A549 (cell line): Measurements from ENCODE around the gene ACKR2. TPM values are rescaled to one million over a fixed set of nuclear protein-coding genes. Genes with fewer than 3 reads are reported as not detected.

Source experiments
- ATAC-seq, 2 experiments: fragments of 200-7000 bp in 1 of 2; fragments of >200 bp in 1 of 2; cut with Nextera tagmentation in 1 of 2; cut with Tn5 transposase in 1 of 2; 3 replicates each; pipeline versions ENCODE4 v1.8.0 to v1.9.1; 2018 to 2020; ENCODE audit warnings: mild to moderate bottlenecking in 1 of 2, moderate library complexity in 1 of 2
- CTCF ChIA-PET: fragments of 300-600 bp; sonication (Branson Sonifier 250); formaldehyde crosslinking; extraction: SDS; loops from one replicate; lab custom pipeline; 2021; ENCODE audit warnings: antibody characterized with exemption, inconsistent platforms; lab: Yijun Ruan, JAX
- POLR2A ChIA-PET: fragments of 350-600 bp; formaldehyde crosslinking; extraction: SDS; loops from one replicate; lab custom pipeline; 2021; ENCODE audit warnings: antibody characterized with exemption, inconsistent platforms; lab: Yijun Ruan, JAX
- DNase-seq, 2 experiments: peaks; one replicate each; pipeline versions ENCODE4 v3.0.0 to v3.0.0-alpha.2; 2011 to 2016; ENCODE audit warnings: low read depth in 1 of 2, low spot score in 1 of 2
- FAIRE-seq: peaks from 2 replicates; lab custom pipeline; 2011; peaks lifted over from hg19 to GRCh38; lab: Jason Lieb, UNC
- H3K27ac ChIP-seq, 2 experiments: fragments of >200 bp; sonication (Bioruptor Twin); formaldehyde crosslinking; 3 replicates each; pipeline ENCODE4 v1.5.1; 2016 to 2017
- H3K4me1 ChIP-seq: fragments of >200 bp; sonication (Bioruptor Twin); formaldehyde crosslinking; 3 replicates; pipeline ENCODE4 v1.6.1; 2016
- H3K4me2 ChIP-seq: fragments of >200 bp; sonication (Bioruptor Twin); formaldehyde crosslinking; 3 replicates; pipeline ENCODE4 v1.6.1; 2016
- H3K4me3 ChIP-seq: fragments of >200 bp; sonication (Bioruptor Twin); formaldehyde crosslinking; 3 replicates; pipeline ENCODE4 v1.5.1; 2016
- H3K9me3 ChIP-seq: fragments of >200 bp; sonication (Bioruptor Twin); formaldehyde crosslinking; 3 replicates; pipeline ENCODE4 v1.6.1; 2016
- BCL3 ChIP-seq: fragments of >200 bp; sonication (Bioruptor Twin); formaldehyde crosslinking; IDR thresholded peaks from 3 replicates; pipeline ENCODE4 v1.6.1; 2016
- BHLHE40 ChIP-seq: IDR thresholded peaks from 2 replicates; pipeline ENCODE4 v1.6.1; 2012; ENCODE audit warnings: low read depth, low read length, inconsistent platforms
- CBX8 ChIP-seq: fragments of 200-600 bp; sonication (generic); IDR thresholded peaks from 2 replicates; pipeline ENCODE4 v1.6.1; 2016
- CEBPB ChIP-seq, 2 experiments: fragments of >200 bp in 1 of 2; sonication (Bioruptor Twin) in 1 of 2; formaldehyde crosslinking in 1 of 2; IDR thresholded peaks; 2 replicates each; pipeline ENCODE4 v1.6.1; 2012 to 2016
- EHF ChIP-seq: fragments of 250-450 bp; sonication (Bioruptor Pico); IDR thresholded peaks from 2 replicates; pipeline ENCODE4 v1.5.0; 2020; ENCODE audit warnings: mild to moderate bottlenecking
- EP300 ChIP-seq, 2 experiments: fragments of >200 bp; sonication (Bioruptor Twin); formaldehyde crosslinking; IDR thresholded peaks; 2 replicates in 1 of 2; 3 replicates in 1 of 2; pipeline ENCODE4 v1.6.1; 2016 to 2017
- FOSB ChIP-seq: fragments of 250-450 bp; sonication (Bioruptor Pico); IDR thresholded peaks from 2 replicates; pipeline ENCODE4 v1.5.0; 2020; ENCODE audit warnings: mild to moderate bottlenecking, moderate library complexity
- FOSL2 ChIP-seq, 2 experiments: fragments of 450-650 bp in 1 of 2; fragments of >200 bp in 1 of 2; sonication (Bioruptor Twin) in 1 of 2; formaldehyde crosslinking; IDR thresholded peaks; 2 replicates each; pipeline versions ENCODE4 v1.5.0 to v1.6.1; 2016 to 2020; ENCODE audit warnings: mild to moderate bottlenecking in 1 of 2, moderate library complexity in 1 of 2
- FOXS1 ChIP-seq: fragments of 250-450 bp; sonication (Bioruptor Pico); IDR thresholded peaks from 2 replicates; pipeline ENCODE4 v1.5.0; 2020; ENCODE audit warnings: mild to moderate bottlenecking, moderate library complexity
- HDAC2 ChIP-seq: fragments of 200-600 bp; sonication (generic); IDR thresholded peaks from 2 replicates; pipeline ENCODE4 v1.6.1; 2016
- HOXA7 ChIP-seq: fragments of 250-450 bp; sonication (Bioruptor Pico); IDR thresholded peaks from 2 replicates; pipeline ENCODE4 v1.5.0; 2020; ENCODE audit warnings: mild to moderate bottlenecking, moderate library complexity
- HOXB13 ChIP-seq: fragments of 250-450 bp; sonication (Bioruptor Pico); IDR thresholded peaks from 2 replicates; pipeline ENCODE4 v1.5.0; 2020; ENCODE audit warnings: low read depth, mild to moderate bottlenecking, moderate library complexity
- JUN ChIP-seq, 2 experiments: fragments of >200 bp; sonication (Bioruptor Twin); formaldehyde crosslinking; IDR thresholded peaks; 2 replicates in 1 of 2; 3 replicates in 1 of 2; pipeline ENCODE4 v1.6.1; 2016 to 2017
- JUNB ChIP-seq: fragments of >200 bp; sonication (Bioruptor Twin); formaldehyde crosslinking; IDR thresholded peaks from 2 replicates; pipeline ENCODE4 v1.6.1; 2016
- MAZ ChIP-seq: fragments of 150-350 bp; IDR thresholded peaks from 2 replicates; pipeline ENCODE4 v1.6.1; 2014; ENCODE audit warnings: antibody characterized with exemption, low read depth, low read length, borderline replicate concordance
- NFE2L2 ChIP-seq: fragments of 150-350 bp; conservative IDR thresholded peaks from 2 replicates; pipeline ENCODE4 v1.6.1; 2014; ENCODE audit warnings: low read length
- PBX3 ChIP-seq: IDR thresholded peaks from 2 replicates; pipeline ENCODE4 v1.6.1; 2012
- PHF8 ChIP-seq: fragments of 200-600 bp; sonication (generic); IDR thresholded peaks from 2 replicates; pipeline ENCODE4 v1.6.1; 2016; ENCODE audit warnings: low read depth, mild to moderate bottlenecking, antibody characterized with exemption, moderate library complexity, borderline replicate concordance
- RCOR1 ChIP-seq: fragments of 150-350 bp; IDR thresholded peaks from 2 replicates; pipeline ENCODE4 v1.6.1; 2014; ENCODE audit warnings: antibody characterized with exemption, low read length, low read depth
- REST ChIP-seq: fragments of 200-600 bp; sonication (generic); IDR thresholded peaks from 2 replicates; pipeline ENCODE4 v1.6.1; 2016; ENCODE audit warnings: antibody characterized with exemption, mild to moderate bottlenecking, moderate library complexity
- SMC3 ChIP-seq: fragments of >200 bp; sonication (Bioruptor Twin); formaldehyde crosslinking; IDR thresholded peaks from 3 replicates; pipeline ENCODE4 v1.6.1; 2018; ENCODE audit warnings: inconsistent platforms
- USF2 ChIP-seq: fragments of 450-650 bp; IDR thresholded peaks from 2 replicates; pipeline ENCODE4 v1.6.1; 2014; ENCODE audit warnings: antibody characterized with exemption
- ZNF302 ChIP-seq: fragments of 250-450 bp; sonication (Bioruptor Pico); IDR thresholded peaks from 2 replicates; pipeline ENCODE4 v1.9.0; 2021; ENCODE audit warnings: inconsistent platforms, mild to moderate bottlenecking, moderate library complexity
- ZSCAN20 ChIP-seq: fragments of 250-450 bp; sonication (Bioruptor Pico); IDR thresholded peaks from 2 replicates; pipeline ENCODE4 v1.8.0; 2022; ENCODE audit warnings: mild to moderate bottlenecking, moderate library complexity
- WGBS: methylation state at CpG from one replicate; pipeline ENCODE4 v1.1.6; 2017; ENCODE audit errors: missing lambda C conversion rate; 5-methylcytosine and 5-hydroxymethylcytosine counted together
- polyA plus RNA-seq, 4 experiments: library from polyadenylated mRNA; depleted of rRNA in 3 of 4; stranded (reverse); fragments of >200 nt; fragmentation: RNase III in 1 of 4; extraction: RNeasy Plus Mini Kit Qiagen cat#74134 plus additional on column Dnase treatment in 1 of 4; gene quantifications; 2 replicates in 3 of 4; 3 replicates in 1 of 4; pipeline ENCODE4 v1.2.3, GENCODE V29; 2011 to 2017

The ACKR2 gene
- polyA plus RNA-seq, 2 of the 4 experiments (the other 2 are of a cell fraction): 0.06 TPM; not detected in 1

GRCh38 chr3:42850263-42850662, 41.0 kb downstream of the ACKR2 start:
- ChIA-PET POLR2A (no interaction called here), CTCF (interaction anchor here (0.6 to 4.1 kb wide), 3 partner anchors 11 to 140 kb away, joined by 3 to 12 read pairs (median 4); no protein-coding TSS in a partner anchor)
- FAIRE-seq (no peak), DNase-seq (no peak), ATAC-seq (no peak)
- Histone ChIP-seq H3K4me2 (no peak overlapping the region), H3K4me3 (no peak overlapping the region), H3K27ac (no peak overlapping the region), H3K4me1 (no peaks in the 10 kb centered on the region), H3K9me3 (no peaks in the 10 kb centered on the region)
- WGBS: 60% methylated on average over 3 of the region's 3 CpGs
- no peak for TF ChIP-seq BCL3
- TF ChIP-seq HDAC2: no peak
- TF ChIP-seq REST: no peak
- TF ChIP-seq PHF8: no peak
- no peak for TF ChIP-seq FOXS1 (CRISPR knock-in tag)
- TF ChIP-seq USF2: no peak
- no peak for TF ChIP-seq RCOR1
- no peak for TF ChIP-seq CEBPB (IDR thresholded peaks at IDR 0.05)
- TF ChIP-seq NFE2L2: no peak
- no peak for TF ChIP-seq ZSCAN20 (CRISPR knock-in tag)
- no peak for TF ChIP-seq FOSB (CRISPR knock-in tag)
- TF ChIP-seq EP300 (IDR thresholded peaks at IDR 0.05): no peak
- no peak for TF ChIP-seq ZNF302
- TF ChIP-seq, all 56 proteins: peak for 0

- POLR2A ChIA-PET: no interaction called here
- Histone ChIP-seq H3K27ac (no peak overlapping the region), H3K4me1 (no peaks in the 10 kb centered on the region), H3K4me2 (no peak overlapping the region), H3K9me3 (no peaks in the 10 kb centered on the region), H3K4me3 (no peak overlapping the region)
- FAIRE-seq (no peak), DNase-seq (no peak), ATAC-seq (no peak)
- CTCF ChIA-PET: interaction anchor here (0.5 to 4.1 kb wide), 5 partner anchors 12 to 587 kb away, joined by 3 to 12 read pairs (median 4); no protein-coding TSS in a partner anchor
- TF ChIP-seq SMC3: no peak
- TF ChIP-seq CBX8: no peak
- TF ChIP-seq FOSL2 (IDR thresholded peaks at IDR 0.05): no peak
- no peak for TF ChIP-seq FOSL2 (CRISPR knock-in tag; IDR thresholded peaks at IDR 0.05)
- WGBS: 74% methylated on average over 4 of the region's 6 CpGs
These were observed 42.1 kb downstream of the ACKR2 start for GRCh38 chr3:42851228-42851834.

- POLR2A ChIA-PET: no interaction called here
- Histone ChIP-seq H3K9me3 (no peaks in the 10 kb centered on the region), H3K27ac (no peak overlapping the region), H3K4me1 (no peaks in the 10 kb centered on the region), H3K4me3 (no peak overlapping the region), H3K4me2 (no peak overlapping the region)
- no peak for FAIRE-seq
- no peak for TF ChIP-seq USF2
- TF ChIP-seq ZNF302: no peak
- no peak for TF ChIP-seq MAZ
- TF ChIP-seq EHF (CRISPR knock-in tag): no peak
- no peak for TF ChIP-seq HOXB13 (CRISPR knock-in tag)
- no peak for TF ChIP-seq BHLHE40
- TF ChIP-seq PBX3: no peak
- no peak for TF ChIP-seq JUN (IDR thresholded peaks at IDR 0.05)
- TF ChIP-seq CBX8: no peak
- no peak for TF ChIP-seq HOXA7 (CRISPR knock-in tag)
- no peak for TF ChIP-seq JUNB
- no peak for TF ChIP-seq NFE2L2
- ATAC-seq: no peak
- CTCF ChIA-PET: interaction anchor here (1.8 kb wide), 1 partner anchor 13 kb away, joined by 12 read pairs; no protein-coding TSS in a partner anchor
- DNase-seq: no peak
- 8% methylated on average over 2 of the region's 2 CpGs for WGBS
These were observed 43.2 kb downstream of the ACKR2 start for GRCh38 chr3:42852441-42852840.
